GM19324 (cell line): ENCODE data around the gene POTED.
"Not testable (repeated sequence)": the region's sequence is repeated elsewhere in the genome, so short reads cannot be mapped to it uniquely, and the experiment has no call there.

Experiments
- ATAC-seq: cut with Tn5 transposase; IDR thresholded peaks from one replicate; pipeline ENCODE4 v1.9.1; 2021; ENCODE audit warnings: mild to moderate bottlenecking, moderate library complexity; ENCODE audit not compliant: unreplicated experiment, low FRiP score

POTED gene

DNA sequence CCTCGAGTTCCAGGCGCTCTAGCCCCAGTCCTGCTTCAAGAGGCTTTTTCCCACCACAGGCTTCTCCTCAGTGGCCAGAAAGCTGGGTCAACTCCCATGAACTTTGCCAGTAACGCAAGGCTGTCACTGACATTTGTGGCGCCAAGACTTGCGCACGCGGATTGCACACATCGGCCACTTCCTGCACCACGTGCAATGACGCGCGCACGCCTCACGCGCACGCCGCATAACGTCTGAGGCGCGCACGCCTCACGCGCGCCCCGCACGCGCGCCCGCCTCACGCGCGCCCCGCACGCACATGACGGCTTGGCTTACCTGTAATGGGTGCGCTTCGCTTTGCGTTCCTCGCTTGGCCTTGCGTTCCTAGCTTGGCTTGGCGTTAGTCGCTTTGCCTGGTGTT, at the start of gene POTED:
POTED (plus strand) TSS at position 301 of the 400 bp plus-strand sequence. CDS start 452 bp downstream, outside the sequence.
- not testable (repeated sequence) for ATAC-seq

DNA sequence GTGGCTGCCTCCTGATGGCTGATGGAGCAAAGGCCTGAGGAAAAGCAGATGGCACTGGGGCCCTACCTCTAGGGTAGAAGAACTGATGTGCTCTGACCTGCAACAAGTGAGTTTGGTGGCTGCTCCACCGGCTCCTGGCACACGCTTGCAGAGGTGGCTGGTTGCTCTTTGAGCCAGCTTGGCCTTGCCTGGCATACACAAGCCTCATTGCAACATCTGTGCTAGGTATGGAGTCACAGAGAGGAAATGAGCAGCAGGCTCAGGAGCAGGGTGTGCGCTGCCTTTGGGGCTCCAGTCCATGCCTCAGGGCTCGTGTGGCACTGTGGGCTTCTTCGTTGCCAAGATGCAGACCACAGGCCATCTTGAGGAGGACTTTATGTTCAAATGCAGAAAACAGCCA, 40.5 kb downstream of the POTED start:
- ATAC-seq = not testable (repeated sequence)

DNA sequence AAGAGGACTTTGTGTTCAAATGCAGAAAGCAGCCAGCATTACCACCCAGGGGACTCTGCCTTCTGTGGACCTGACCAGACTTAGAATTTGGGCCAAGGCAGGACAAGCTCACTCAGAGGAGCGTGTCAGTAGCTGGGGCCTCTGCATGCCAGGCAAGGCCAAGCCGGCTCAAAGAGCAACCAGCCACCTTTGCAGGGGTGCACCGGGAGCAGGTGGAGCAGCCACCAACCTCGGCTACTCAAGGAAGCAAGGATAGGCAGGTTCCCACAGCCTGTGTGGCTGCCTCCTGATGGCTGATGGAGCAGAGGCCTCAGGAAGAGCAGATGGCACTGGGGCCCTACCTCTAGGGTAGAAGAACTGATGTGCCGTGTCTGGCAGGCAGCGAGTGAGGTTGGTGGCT, 42.2 kb downstream of the POTED start:
- ATAC-seq = not testable (repeated sequence)
